ENCODE results near the gene C1S. TPM values are rescaled to one million over a fixed set of nuclear protein-coding genes. Genes with fewer than 3 reads are reported as not detected.

The C1S gene
- total RNA-seq, 1 donor from 2014 or later, result 541 TPM

GRCh38 chr12:7116916-7117315 lies 56.4 kb downstream of the C1S start:
- Histone ChIP-seq H3K4me3 (no peak overlapping the region), H3K4me1 (peaks cover 10% of the 10 kb centered on the region), H3K27ac (no peak overlapping the region), H3K9me3 (no peaks in the 10 kb centered on the region), H3K36me3 (no peaks in the 10 kb centered on the region), H3K27me3 (no peaks in the 10 kb centered on the region)
- intact Hi-C loops (cut with DNase I), result no loop called here
- no peak for DNase-seq (ENCODE audit: extremely low spot score in 2 of 2)
- TF ChIP-seq POLR2A (IDR thresholded peaks at IDR 0.05), result no peak

GRCh38 chr12:7117670-7118069 lies 57.2 kb downstream of the C1S start:
- H3K4me1 ChIP-seq, result peaks cover 15% of the 10 kb centered on the region
- no peaks in the 10 kb centered on the region for H3K9me3 ChIP-seq
- H3K27ac ChIP-seq, result no peak overlapping the region
- no peak for DNase-seq (ENCODE audit: extremely low spot score in 2 of 2)
- intact Hi-C loops (cut with DNase I), result no loop called here
- no peak overlapping the region for H3K4me3 ChIP-seq
- H3K36me3 ChIP-seq, result no peaks in the 10 kb centered on the region
- no peaks in the 10 kb centered on the region for H3K27me3 ChIP-seq
- TF ChIP-seq, protein P1, sequence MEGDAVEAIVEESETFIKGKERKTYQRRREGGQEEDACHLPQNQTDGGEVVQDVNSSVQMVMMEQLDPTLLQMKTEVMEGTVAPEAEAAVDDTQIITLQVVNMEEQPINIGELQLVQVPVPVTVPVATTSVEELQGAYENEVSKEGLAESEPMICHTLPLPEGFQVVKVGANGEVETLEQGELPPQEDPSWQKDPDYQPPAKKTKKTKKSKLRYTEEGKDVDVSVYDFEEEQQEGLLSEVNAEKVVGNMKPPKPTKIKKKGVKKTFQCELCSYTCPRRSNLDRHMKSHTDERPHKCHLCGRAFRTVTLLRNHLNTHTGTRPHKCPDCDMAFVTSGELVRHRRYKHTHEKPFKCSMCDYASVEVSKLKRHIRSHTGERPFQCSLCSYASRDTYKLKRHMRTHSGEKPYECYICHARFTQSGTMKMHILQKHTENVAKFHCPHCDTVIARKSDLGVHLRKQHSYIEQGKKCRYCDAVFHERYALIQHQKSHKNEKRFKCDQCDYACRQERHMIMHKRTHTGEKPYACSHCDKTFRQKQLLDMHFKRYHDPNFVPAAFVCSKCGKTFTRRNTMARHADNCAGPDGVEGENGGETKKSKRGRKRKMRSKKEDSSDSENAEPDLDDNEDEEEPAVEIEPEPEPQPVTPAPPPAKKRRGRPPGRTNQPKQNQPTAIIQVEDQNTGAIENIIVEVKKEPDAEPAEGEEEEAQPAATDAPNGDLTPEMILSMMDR (IDR thresholded peaks at IDR 0.05), result no peak
- TF ChIP-seq POLR2A (IDR thresholded peaks at IDR 0.05) (no peak), POLR2AphosphoS5 (IDR thresholded peaks at IDR 0.05; ENCODE audit: insufficient read depth in 1 of 2, low read depth in 1 of 2) (no peak)

DNA sequence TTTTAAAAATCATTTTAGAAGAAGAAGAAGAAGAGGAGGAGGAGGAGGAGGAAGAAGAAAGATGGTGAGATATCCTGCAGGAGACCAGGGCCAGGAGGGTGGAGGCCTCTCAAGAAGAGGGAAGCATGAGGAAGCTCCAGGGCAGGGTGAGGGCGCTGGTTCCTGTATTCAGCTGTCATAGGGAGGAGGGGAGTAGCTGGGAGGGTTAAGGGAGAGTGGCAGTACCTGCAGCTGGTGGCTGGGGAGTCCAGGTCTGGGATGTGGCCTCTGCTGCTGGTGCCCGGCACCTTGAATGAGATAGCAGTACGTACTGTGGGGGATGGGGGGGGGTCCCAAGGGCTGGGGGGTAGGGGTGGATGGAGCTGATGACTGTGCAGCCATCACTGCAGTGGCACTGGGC lies 58.4 kb downstream of the C1S start:
- Histone ChIP-seq H3K27me3 (no peaks in the 10 kb centered on the region), H3K4me1 (peaks cover 10% of the 10 kb centered on the region), H3K9me3 (no peaks in the 10 kb centered on the region), H3K36me3 (no peaks in the 10 kb centered on the region), H3K4me3 (no peak overlapping the region), H3K27ac (no peak overlapping the region)
- no peak for DNase-seq (ENCODE audit: extremely low spot score in 2 of 2)
- intact Hi-C loops (cut with DNase I), result no loop called here
- TF ChIP-seq POLR2AphosphoS5 (IDR thresholded peaks at IDR 0.05; ENCODE audit: insufficient read depth in 1 of 2, low read depth in 1 of 2), result no peak
- no peak for TF ChIP-seq POLR2A (IDR thresholded peaks at IDR 0.05)
- TF ChIP-seq, protein P1 (IDR thresholded peaks at IDR 0.05), result no peak

- Histone ChIP-seq H3K27me3 (no peaks in the 10 kb centered on the region), H3K4me3 (no peak overlapping the region), H3K9me3 (no peaks in the 10 kb centered on the region), H3K27ac (no peak overlapping the region), H3K4me1 (peaks cover 10% of the 10 kb centered on the region), H3K36me3 (no peaks in the 10 kb centered on the region)
- no peak for DNase-seq (ENCODE audit: extremely low spot score in 2 of 2)
- no peak for TF ChIP-seq POLR2A (IDR thresholded peaks at IDR 0.05)
- no peak for TF ChIP-seq POLR2AphosphoS5 (IDR thresholded peaks at IDR 0.05; ENCODE audit: insufficient read depth in 1 of 2, low read depth in 1 of 2)
- TF ChIP-seq, protein P1 (IDR thresholded peaks at IDR 0.05), result no peak
- intact Hi-C loops (cut with DNase I), result no loop called here
Observed at GRCh38 chr12:7120166-7120565, 59.6 kb downstream of the C1S start.

Small RNAs within 50 kb of the gene (small RNA-seq; reads per million reads assigned to genes)
- gene AC006512.1, result not detected
- not detected for gene RNU6-485P

Other genes with a start within 250 kb of the C1S start
- 3.2 TPM for gene GPR162, start 238.9 kb upstream of the C1S start, total RNA-seq
- gene P3H3, start 232.3 kb upstream of the C1S start, total RNA-seq, result 37.3 TPM
- 5.2 TPM for gene GNB3, start 219.8 kb upstream of the C1S start, total RNA-seq
- 8.6 TPM for gene CDCA3, start 209.4 kb upstream of the C1S start, total RNA-seq
- 36.6 TPM for gene USP5, start 208.6 kb upstream of the C1S start, total RNA-seq
- 274 TPM for gene TPI1, start 193.2 kb upstream of the C1S start, total RNA-seq
- 3.2 TPM for gene SPSB2, start 187.4 kb upstream of the C1S start, total RNA-seq
- 8.6 TPM for gene LRRC23, start 155.9 kb upstream of the C1S start, total RNA-seq
- gene ENO2, start 146.1 kb upstream of the C1S start, total RNA-seq, result 20.1 TPM
- 92.1 TPM for gene ATN1, start 132.8 kb upstream of the C1S start, total RNA-seq
- not detected for gene RNU7-1, start 116.9 kb upstream of the C1S start, total RNA-seq
- 760 TPM for gene C12orf57, start 116.7 kb upstream of the C1S start, total RNA-seq
- 17.4 TPM for gene PTPN6, start 109.4 kb upstream of the C1S start, total RNA-seq
- 199 TPM for gene PHB2, start 90.1 kb upstream of the C1S start, total RNA-seq
- gene EMG1, start 89.8 kb upstream of the C1S start, total RNA-seq, result 21.9 TPM
- gene LPCAT3, start 42.2 kb upstream of the C1S start, total RNA-seq, result 42.0 TPM
- 830 TPM for gene C1R, start 31.7 kb downstream of the C1S start, total RNA-seq
- gene C1RL, start 48.5 kb downstream of the C1S start, total RNA-seq, result 122 TPM
- gene RBP5, start 68.2 kb downstream of the C1S start, total RNA-seq, result 3.7 TPM
- 46.2 TPM for gene CLSTN3, start 69.7 kb downstream of the C1S start, total RNA-seq
- 31.2 TPM for gene PEX5, start 129.0 kb downstream of the C1S start, total RNA-seq
- gene ACSM4, start 243.4 kb downstream of the C1S start, total RNA-seq, result not detected

Data from vagina (tissue), 2 donors.